HEK293 (cell line): ENCODE data around the gene PCDHA7.

Experiments used
- CTCF ChIP-seq: fragments of 450-650 bp; formaldehyde crosslinking; IDR thresholded peaks from 2 replicates; pipeline ENCODE4 v1.5.1; 2016; ENCODE audit warnings: missing biosample characterization, missing genetic modification characterization
- PBX3 ChIP-seq: sonication (generic); formaldehyde crosslinking; IDR thresholded peaks from 2 replicates; pipeline ENCODE4 v1.8.1; 2022; ENCODE audit warnings: mild to moderate bottlenecking, moderate library complexity, missing genetic modification reagents
- YY1 ChIP-seq: fragments of 450-650 bp; formaldehyde crosslinking; IDR thresholded peaks from 2 replicates; pipeline ENCODE4 v1.5.1; 2018; ENCODE audit warnings: missing biosample characterization, missing genetic modification characterization
- ZNF18 ChIP-seq: fragments of 450-650 bp; formaldehyde crosslinking; IDR thresholded peaks from 2 replicates; pipeline ENCODE4 v1.5.1; 2016; ENCODE audit warnings: missing biosample characterization, missing genetic modification characterization
- ZNF302 ChIP-seq: fragments of 450-650 bp; formaldehyde crosslinking; IDR thresholded peaks from 2 replicates; pipeline ENCODE4 v1.5.1; 2016; ENCODE audit warnings: missing biosample characterization, missing genetic modification characterization, low read depth
- ZNF677 ChIP-seq: fragments of 450-650 bp; IDR thresholded peaks from 2 replicates; pipeline ENCODE4 v1.5.0; 2018; ENCODE audit warnings: missing biosample characterization, mild to moderate bottlenecking, missing genetic modification characterization, moderate library complexity
- TF ChIP-seq, protein P1 (sequence below): fragments of 450-650 bp; IDR thresholded peaks from 2 replicates; pipeline ENCODE4 v1.5.1; 2018; ENCODE audit warnings: missing biosample characterization, mild to moderate bottlenecking, missing genetic modification characterization
- TF ChIP-seq, protein P2 (sequence below): fragments of 450-650 bp; formaldehyde crosslinking; conservative IDR thresholded peaks from 2 replicates; pipeline ENCODE4 v1.5.1; 2016; ENCODE audit warnings: low read depth, missing biosample characterization, missing genetic modification characterization

GRCh38 chr5:140823475-140823874, 10.6 kb upstream of the PCDHA7 start:
- TF ChIP-seq YY1 (no peak), PBX3 (no peak), ZNF302 (no peak), ZNF18 (no peak), ZNF677 (tag by site-specific recombination) (no peak), CTCF (tag by site-specific recombination) (no peak)
- TF ChIP-seq, protein P1, sequence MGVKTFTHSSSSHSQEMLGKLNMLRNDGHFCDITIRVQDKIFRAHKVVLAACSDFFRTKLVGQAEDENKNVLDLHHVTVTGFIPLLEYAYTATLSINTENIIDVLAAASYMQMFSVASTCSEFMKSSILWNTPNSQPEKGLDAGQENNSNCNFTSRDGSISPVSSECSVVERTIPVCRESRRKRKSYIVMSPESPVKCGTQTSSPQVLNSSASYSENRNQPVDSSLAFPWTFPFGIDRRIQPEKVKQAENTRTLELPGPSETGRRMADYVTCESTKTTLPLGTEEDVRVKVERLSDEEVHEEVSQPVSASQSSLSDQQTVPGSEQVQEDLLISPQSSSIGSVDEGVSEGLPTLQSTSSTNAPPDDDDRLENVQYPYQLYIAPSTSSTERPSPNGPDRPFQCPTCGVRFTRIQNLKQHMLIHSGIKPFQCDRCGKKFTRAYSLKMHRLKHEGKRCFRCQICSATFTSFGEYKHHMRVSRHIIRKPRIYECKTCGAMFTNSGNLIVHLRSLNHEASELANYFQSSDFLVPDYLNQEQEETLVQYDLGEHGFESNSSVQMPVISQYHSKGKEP = no peak
- TF ChIP-seq, protein P2, sequence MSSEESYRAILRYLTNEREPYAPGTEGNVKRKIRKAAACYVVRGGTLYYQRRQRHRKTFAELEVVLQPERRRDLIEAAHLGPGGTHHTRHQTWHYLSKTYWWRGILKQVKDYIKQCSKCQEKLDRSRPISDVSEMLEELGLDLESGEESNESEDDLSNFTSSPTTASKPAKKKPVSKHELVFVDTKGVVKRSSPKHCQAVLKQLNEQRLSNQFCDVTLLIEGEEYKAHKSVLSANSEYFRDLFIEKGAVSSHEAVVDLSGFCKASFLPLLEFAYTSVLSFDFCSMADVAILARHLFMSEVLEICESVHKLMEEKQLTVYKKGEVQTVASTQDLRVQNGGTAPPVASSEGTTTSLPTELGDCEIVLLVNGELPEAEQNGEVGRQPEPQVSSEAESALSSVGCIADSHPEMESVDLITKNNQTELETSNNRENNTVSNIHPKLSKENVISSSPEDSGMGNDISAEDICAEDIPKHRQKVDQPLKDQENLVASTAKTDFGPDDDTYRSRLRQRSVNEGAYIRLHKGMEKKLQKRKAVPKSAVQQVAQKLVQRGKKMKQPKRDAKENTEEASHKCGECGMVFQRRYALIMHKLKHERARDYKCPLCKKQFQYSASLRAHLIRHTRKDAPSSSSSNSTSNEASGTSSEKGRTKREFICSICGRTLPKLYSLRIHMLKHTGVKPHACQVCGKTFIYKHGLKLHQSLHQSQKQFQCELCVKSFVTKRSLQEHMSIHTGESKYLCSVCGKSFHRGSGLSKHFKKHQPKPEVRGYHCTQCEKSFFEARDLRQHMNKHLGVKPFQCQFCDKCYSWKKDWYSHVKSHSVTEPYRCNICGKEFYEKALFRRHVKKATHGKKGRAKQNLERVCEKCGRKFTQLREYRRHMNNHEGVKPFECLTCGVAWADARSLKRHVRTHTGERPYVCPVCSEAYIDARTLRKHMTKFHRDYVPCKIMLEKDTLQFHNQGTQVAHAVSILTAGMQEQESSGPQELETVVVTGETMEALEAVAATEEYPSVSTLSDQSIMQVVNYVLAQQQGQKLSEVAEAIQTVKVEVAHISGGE (tag by site-specific recombination) = no peak
